T-helper 1 cell treated with Interleukin-12 subunit alpha and Interleukin-12 subunit beta and Interleukin-4 antibody, amounts not matched to agents 30 ng/mL and 1 ng/mL, for 36 hours (primary cell): ENCODE measurements around the gene MRPS23. TPM values are rescaled to one million over a fixed set of nuclear protein-coding genes. Genes with fewer than 3 reads are reported as not detected.

Experiments used
- intact Hi-C: fragments of 100-400 bp; cut with micrococcal nuclease; formaldehyde crosslinking; loops from one replicate; pipeline ENCODE4 v1.15.1; 2024
- total RNA-seq: library from RNA; stranded (reverse); gene quantifications from 2 replicates; pipeline ENCODE4 v1.2.3, GENCODE V29; 2022

MRPS23 gene
- total RNA-seq, 1 donor from 2014 or later = 40.5 TPM

- intact Hi-C loops = no loop called here
Observed at GRCh38 chr17:57879437-57880085, 29.7 kb upstream of the MRPS23 start.

GRCh38 chr17:57877803-57878377 lies 28.0 kb upstream of the MRPS23 start:
- intact Hi-C loops = no loop called here

- intact Hi-C loops = no loop called here
Observed at GRCh38 chr17:57876866-57877237, 27.0 kb upstream of the MRPS23 start.

DNA sequence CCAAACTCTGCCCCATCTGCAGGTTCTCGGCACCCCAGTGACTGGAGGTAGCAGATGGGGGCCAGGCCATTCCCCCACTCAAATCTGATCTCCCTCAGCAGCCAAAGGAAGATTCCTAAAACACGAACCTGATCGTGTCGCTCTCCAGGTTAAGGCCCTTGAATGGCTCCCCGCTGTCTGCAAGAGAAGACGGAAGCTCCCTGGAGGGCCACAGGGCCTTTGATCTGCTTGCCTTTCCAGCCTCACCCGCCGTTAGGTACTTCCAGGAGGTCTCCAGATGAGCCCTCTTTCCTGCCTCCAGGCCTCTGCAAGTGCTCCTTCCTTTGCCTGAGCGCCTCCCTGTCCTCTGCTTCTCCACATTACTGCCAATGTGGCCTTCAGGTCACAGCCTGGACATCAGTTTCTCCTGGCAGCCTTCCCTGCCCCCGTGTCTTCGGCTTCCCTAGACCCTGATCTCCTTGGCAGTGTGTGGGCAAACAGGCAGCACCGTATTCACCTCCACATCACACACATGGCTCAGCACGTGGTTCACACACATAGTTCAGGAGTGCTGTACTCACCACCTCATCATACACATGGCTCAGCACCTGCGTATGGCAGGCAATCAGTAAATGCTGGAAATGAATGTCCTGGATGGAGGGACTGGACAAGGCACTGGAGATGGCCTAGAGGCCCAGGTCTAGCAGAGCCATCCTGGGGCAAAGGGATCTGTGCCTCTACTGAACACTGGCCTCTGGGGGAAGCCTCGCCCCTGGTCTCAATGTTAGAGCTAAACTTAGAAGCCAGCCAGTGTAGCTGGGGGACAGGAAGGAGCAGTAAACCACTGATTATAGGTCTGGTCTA lies 26.4 kb upstream of the MRPS23 start:
- intact Hi-C loops = no loop called here

- intact Hi-C loops = no loop called here
Observed at GRCh38 chr17:57875290-57876022, 25.6 kb upstream of the MRPS23 start.

- intact Hi-C loops = no loop called here
Observed at GRCh38 chr17:57874434-57875289, 24.8 kb upstream of the MRPS23 start.

DNA sequence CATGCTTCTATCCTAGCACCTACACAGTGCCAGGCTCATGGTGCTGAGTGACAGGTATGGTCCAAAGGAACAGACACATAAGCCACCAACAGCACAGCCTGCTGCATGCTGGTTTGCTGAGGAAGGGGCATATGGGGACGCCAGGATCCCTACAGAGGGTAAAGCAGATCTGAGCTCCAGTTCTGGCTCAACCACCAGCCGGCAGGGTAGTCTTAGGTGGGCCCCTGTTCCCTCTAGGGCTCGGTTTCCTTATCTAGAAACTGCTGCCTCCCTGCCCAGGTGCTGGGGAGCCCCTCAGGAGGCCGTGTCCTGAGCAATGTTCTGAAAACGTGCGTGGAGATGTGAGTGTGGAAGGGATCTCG lies 24.2 kb upstream of the MRPS23 start:
- intact Hi-C loops = no loop called here

GRCh38 chr17:57873261-57874057 lies 23.6 kb upstream of the MRPS23 start:
- intact Hi-C loops = no loop called here

GRCh38 chr17:57872536-57872935 lies 22.7 kb upstream of the MRPS23 start:
- intact Hi-C loops = no loop called here

DNA sequence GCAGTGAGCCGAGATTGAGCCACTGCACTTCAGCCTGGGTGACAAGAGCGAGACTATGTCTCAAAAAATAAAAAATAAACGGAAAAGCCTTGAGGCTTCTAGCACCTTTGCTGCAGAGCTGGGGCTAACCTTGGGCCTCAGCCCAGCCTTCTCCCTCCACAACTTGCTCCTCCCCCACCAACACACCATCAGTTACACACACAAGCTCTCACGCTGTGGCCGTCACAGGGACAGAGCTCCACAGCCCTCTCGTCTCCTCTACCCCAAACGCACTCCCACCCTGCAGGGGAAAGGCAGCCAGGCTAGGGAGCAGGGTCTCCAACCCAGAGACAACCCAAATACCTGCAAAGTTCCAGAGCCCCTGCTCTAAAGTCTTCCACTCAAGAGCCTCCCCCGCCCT lies 22.0 kb upstream of the MRPS23 start:
- intact Hi-C loops = no loop called here

DNA sequence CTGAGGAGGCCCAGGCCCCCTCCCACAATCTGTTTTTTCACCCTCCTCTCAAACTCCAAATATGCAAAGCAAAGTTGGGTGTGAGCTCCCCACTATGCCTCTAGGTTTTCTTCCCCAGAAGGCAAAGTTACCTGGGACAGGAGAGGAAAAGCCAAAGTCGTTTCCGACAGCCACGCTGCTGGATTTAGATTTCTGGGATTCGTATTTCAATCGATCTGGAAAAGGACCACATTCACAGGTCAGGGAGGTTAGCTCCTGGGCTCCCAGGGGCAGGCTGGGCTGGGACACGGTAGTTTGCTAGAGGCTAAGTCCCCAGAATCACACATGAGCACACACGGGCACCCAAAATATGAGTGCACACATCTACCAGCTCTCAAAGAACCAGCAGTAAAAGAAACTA lies 21.3 kb upstream of the MRPS23 start:
- intact Hi-C loops = no loop called here

DNA sequence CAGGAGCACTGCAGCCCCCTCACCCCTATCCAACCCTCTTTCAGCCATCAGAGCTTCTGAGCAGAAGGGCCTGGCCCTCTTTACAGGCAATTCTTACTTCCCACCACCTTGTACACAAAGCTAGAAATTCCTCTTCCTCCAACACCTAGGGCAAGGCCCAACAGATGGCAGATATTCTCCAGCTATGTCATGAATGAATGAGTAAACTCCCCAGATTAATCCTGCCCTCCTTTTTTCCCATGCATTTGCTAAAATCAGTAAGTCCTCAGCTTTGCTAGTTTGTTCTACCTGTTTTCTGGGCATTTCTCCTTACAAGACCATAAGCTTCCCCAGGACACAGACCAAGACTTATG lies 20.4 kb upstream of the MRPS23 start:
- intact Hi-C loops = no loop called here

DNA sequence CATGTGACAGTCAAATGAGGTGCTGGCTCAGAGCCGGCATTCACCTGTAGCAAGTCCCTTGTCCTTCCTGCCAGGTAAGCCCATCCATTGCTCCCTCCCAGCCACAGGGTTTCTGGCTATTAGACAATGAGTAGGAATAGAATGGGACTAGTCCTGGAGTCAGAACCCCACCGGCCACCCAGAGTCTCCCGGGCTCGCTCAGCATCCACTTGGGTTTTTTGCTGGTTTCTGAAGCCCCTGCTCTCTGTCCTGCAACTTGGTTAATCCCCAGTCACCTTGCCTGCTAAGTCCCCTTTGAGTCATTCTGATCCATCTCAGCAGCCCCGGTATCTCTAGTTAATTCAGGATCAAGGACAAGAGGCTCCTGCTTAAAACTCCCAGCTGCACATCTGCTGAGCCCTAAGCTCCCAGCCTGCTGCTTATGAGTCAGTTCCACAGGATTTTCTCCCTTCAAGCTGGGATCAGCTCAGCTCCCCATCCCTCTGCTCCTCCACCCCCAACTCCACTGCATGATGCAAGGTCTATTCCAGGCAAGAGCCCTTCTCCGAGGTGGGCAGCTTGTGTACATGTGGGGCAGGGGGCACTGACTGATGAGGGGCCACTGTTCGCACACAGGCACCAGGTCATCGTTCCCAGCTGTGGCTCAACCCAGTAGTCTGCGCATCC lies 19.9 kb upstream of the MRPS23 start:
- intact Hi-C loops = no loop called here

DNA sequence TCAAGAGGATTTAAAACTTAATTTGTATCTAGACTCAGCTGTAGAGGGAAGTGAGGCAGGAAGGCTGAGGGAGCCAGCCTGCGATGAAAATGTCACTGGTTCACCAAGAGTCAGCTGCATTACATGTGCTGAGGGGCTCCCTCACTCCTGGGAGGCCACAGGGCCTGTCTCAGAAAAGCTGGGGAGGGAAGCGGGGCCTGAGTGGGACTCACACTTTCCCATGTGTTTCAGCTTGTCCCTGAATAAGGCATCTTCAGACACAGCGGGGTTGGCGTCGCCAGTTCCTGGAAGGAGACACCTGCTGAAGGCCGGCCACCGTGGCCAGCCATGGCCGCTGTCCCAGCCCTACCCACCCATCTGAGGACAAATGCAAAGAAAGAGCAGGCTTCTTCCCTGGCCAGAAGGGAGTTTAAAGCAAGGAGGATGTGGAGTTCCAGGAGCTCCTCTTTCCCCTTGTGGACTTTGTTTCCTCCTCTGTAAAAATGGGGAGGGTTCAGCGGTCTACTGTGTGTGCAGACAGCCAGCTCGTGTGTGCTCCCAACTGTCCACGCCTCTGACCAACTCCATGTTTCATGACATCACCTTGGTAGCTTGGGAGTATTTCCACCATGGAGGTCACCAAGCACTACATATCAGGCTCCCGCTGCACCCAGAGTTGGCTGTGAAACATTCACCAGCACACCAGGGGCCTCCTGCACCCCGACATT lies 19.2 kb upstream of the MRPS23 start:
- intact Hi-C loops = no loop called here

GRCh38 chr17:57868007-57868909 lies 18.4 kb upstream of the MRPS23 start:
- intact Hi-C loops = no loop called here

DNA sequence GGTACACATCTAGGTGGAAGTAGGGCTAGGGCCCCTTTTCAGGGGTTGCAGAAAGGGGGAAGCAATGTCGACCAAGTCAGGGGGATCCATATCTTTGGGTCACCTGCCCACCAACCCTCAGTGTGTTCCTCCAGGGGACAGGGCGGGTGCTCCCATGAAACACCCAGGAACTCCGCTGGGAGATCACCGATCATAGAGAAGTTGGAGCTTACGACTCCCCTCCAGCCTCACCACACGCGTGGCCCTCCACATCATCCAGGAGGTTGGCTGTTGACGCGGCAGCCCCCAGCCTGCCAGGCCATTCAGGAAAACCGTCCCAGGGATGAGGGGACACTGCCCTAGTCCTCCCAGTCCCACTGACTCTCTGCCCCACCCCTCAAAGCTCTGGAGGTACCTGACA lies 17.3 kb upstream of the MRPS23 start:
- intact Hi-C loops = no loop called here

- intact Hi-C loops = no loop called here
Observed at GRCh38 chr17:57866723-57867122, 16.9 kb upstream of the MRPS23 start.

DNA sequence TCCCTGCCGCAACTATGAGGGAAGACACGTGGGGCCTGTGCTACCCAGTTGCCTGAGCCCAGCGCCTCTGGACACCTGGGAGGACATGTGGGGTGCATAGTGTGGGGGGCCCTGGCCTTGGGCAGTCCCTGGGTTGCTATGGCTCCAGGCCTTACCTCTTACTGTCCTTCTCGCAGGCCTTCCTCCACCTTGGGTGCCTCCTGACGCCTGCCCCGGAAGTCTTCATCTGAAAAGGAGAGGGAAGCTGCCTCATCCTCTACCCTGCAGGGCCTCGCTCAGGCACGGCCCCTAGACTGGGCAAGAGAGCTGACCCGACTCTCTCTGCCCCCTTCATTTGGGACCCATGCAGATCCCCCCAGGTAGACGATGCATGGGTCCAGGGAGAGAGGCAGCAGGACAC lies 16.5 kb upstream of the MRPS23 start:
- intact Hi-C loops = no loop called here
